Measurements from ENCODE around the gene NISCH.

- TF ChIP-seq POLR2A (IDR thresholded peaks at IDR 0.05; ENCODE audit: low read length) (no peak), CTCF (IDR thresholded peaks at IDR 0.05) (no peak), HOXA7 (CRISPR knock-in tag; IDR thresholded peaks at IDR 0.05) (no peak), EHF (CRISPR knock-in tag; IDR thresholded peaks at IDR 0.05) (no peak), E2F6 (IDR thresholded peaks at IDR 0.05; ENCODE audit: borderline replicate concordance, low read depth) (no peak)
Measured at GRCh38 chr3:52502001-52502400, 46.6 kb downstream of the NISCH start.
